NT2/D1 (cell line): ENCODE data around the gene PRRX2.

ENCODE experiments used
- DNase-seq: peaks from one replicate; pipeline ENCODE4 v3.0.0-alpha.2; 2011; ENCODE audit warnings: low read depth, low spot score
- H3K27me3 ChIP-seq: 2 replicates; pipeline ENCODE4 v1.6.0; 2011; ENCODE audit warnings: mild to moderate bottlenecking; ENCODE audit not compliant: insufficient read length, insufficient read depth
- H3K36me3 ChIP-seq: 2 replicates; pipeline ENCODE4 v1.6.1; 2011; ENCODE audit warnings: mild to moderate bottlenecking, low read length, mixed read lengths; ENCODE audit not compliant: insufficient read depth, insufficient read length
- H3K4me1 ChIP-seq: 2 replicates; pipeline ENCODE4 v1.5.1; 2011; ENCODE audit not compliant: insufficient read depth, insufficient read length
- H3K4me3 ChIP-seq: 2 replicates; pipeline ENCODE4 v1.5.1; 2011; ENCODE audit warnings: low read depth; ENCODE audit not compliant: insufficient read length
- H3K9ac ChIP-seq: 2 replicates; pipeline ENCODE4 v1.6.0; 2011; ENCODE audit warnings: low read depth; ENCODE audit not compliant: insufficient read length
- H3K9me3 ChIP-seq: 2 replicates; pipeline ENCODE4 v1.5.1; 2011; ENCODE audit warnings: mild to moderate bottlenecking, low read length; ENCODE audit not compliant: insufficient read depth
- SUZ12 ChIP-seq: IDR thresholded peaks from 2 replicates; pipeline ENCODE4 v1.6.1; 2011; ENCODE audit not compliant: insufficient read length, insufficient read depth; ENCODE audit errors: extremely low read depth
- YY1 ChIP-seq: IDR thresholded peaks from 2 replicates; pipeline ENCODE4 v1.6.1; 2011; ENCODE audit not compliant: insufficient read length, insufficient read depth
- ZNF274 ChIP-seq: IDR thresholded peaks from 2 replicates; pipeline ENCODE4 v1.6.1; 2011; ENCODE audit warnings: mild to moderate bottlenecking, low read depth, low read length

The PRRX2 gene

GRCh38 chr9:129648764-129649115 lies 16.7 kb upstream of the PRRX2 start:
- Histone ChIP-seq H3K9me3 (peaks cover 5% of the 10 kb centered on the region; the same call in 1 of the 2 replicates), H3K27me3 (no peaks in the 10 kb centered on the region), H3K4me3 (no peak overlapping the region), H3K9ac (peak overlapping the region; percentile 21), H3K36me3 (no peaks in the 10 kb centered on the region), H3K4me1 (peaks cover 10% of the 10 kb centered on the region)
- TF ChIP-seq SUZ12 (no peak), ZNF274 (no peak), YY1 (no peak)
- DNase-seq, result no peak

GRCh38 chr9:129649726-129650679 lies 15.4 kb upstream of the PRRX2 start:
- H3K4me3 ChIP-seq, result no peak overlapping the region
- TF ChIP-seq SUZ12 (no peak), YY1 (no peak)
- no peak overlapping the region for H3K9ac ChIP-seq
- no peaks in the 10 kb centered on the region for H3K27me3 ChIP-seq
- peaks cover 5% of the 10 kb centered on the region; the same call in 1 of the 2 replicates for H3K9me3 ChIP-seq
- no peak for DNase-seq
- H3K4me1 ChIP-seq, result peaks cover 8% of the 10 kb centered on the region
- H3K36me3 ChIP-seq, result no peaks in the 10 kb centered on the region

GRCh38 chr9:129650680-129651235 lies 14.7 kb upstream of the PRRX2 start:
- no peaks in the 10 kb centered on the region for H3K27me3 ChIP-seq
- H3K9ac ChIP-seq, result no peak overlapping the region
- H3K36me3 ChIP-seq, result no peaks in the 10 kb centered on the region
- no peak for DNase-seq
- peaks cover 7% of the 10 kb centered on the region for H3K4me1 ChIP-seq
- peaks cover 5% of the 10 kb centered on the region; the same call in 1 of the 2 replicates for H3K9me3 ChIP-seq
- TF ChIP-seq YY1 (no peak), SUZ12 (no peak), ZNF274 (no peak)
- H3K4me3 ChIP-seq, result no peak overlapping the region

- H3K36me3 ChIP-seq, result no peaks in the 10 kb centered on the region
- no peak for TF ChIP-seq SUZ12
- TF ChIP-seq YY1, result no peak
- TF ChIP-seq ZNF274, result no peak
- H3K4me1 ChIP-seq, result peaks cover 2% of the 10 kb centered on the region
- no peak overlapping the region for H3K4me3 ChIP-seq
- H3K9ac ChIP-seq, result no peak overlapping the region
- no peaks in the 10 kb centered on the region for H3K27me3 ChIP-seq
- H3K9me3 ChIP-seq, result no peaks in the 10 kb centered on the region
- DNase-seq, result no peak
These were observed 11.5 kb upstream of the PRRX2 start for GRCh38 chr9:129653823-129654553.

- no peak for DNase-seq
- TF ChIP-seq YY1 (no peak), ZNF274 (no peak), SUZ12 (no peak)
- no peaks in the 10 kb centered on the region for H3K36me3 ChIP-seq
- no peak overlapping the region for H3K4me3 ChIP-seq
- H3K9me3 ChIP-seq, result no peaks in the 10 kb centered on the region
- H3K4me1 ChIP-seq, result peaks cover 2% of the 10 kb centered on the region
- H3K27me3 ChIP-seq, result no peaks in the 10 kb centered on the region
- no peak overlapping the region for H3K9ac ChIP-seq
These were observed 10.8 kb upstream of the PRRX2 start for GRCh38 chr9:129654554-129655040.

GRCh38 chr9:129655154-129655553 lies 10.3 kb upstream of the PRRX2 start:
- no peaks in the 10 kb centered on the region for H3K36me3 ChIP-seq
- no peak for DNase-seq
- H3K4me3 ChIP-seq, result no peak overlapping the region
- TF ChIP-seq ZNF274 (no peak), YY1 (no peak), SUZ12 (no peak)
- H3K9ac ChIP-seq, result no peak overlapping the region
- peaks cover 2% of the 10 kb centered on the region for H3K4me1 ChIP-seq
- H3K27me3 ChIP-seq, result no peaks in the 10 kb centered on the region
- no peaks in the 10 kb centered on the region for H3K9me3 ChIP-seq
